NCI-H526 (cell line): ENCODE results near the gene OAS3.

Experiments
- DNase-seq, 2 experiments: peaks; one replicate each; lab custom pipeline; 2025; lab: John Stamatoyannopoulos, UW

The OAS3 gene

GRCh38 chr12:112961536-112961935, 23.3 kb downstream of the OAS3 start:
- DNase-seq: no peak

- DNase-seq: no peak
Observed at GRCh38 chr12:112962561-112962960, 24.3 kb downstream of the OAS3 start.

GRCh38 chr12:112963227-112963861, 25.1 kb downstream of the OAS3 start:
- DNase-seq: no peak

- DNase-seq: no peak
Observed at GRCh38 chr12:112964067-112964670, 25.9 kb downstream of the OAS3 start.

GRCh38 chr12:112964915-112965314, 26.6 kb downstream of the OAS3 start:
- DNase-seq: no peak

- no peak for DNase-seq
Observed at GRCh38 chr12:112965643-112966042, 27.4 kb downstream of the OAS3 start.

GRCh38 chr12:112967306-112967705, 29.0 kb downstream of the OAS3 start:
- no peak for DNase-seq

GRCh38 chr12:112967858-112968257, 29.6 kb downstream of the OAS3 start:
- DNase-seq: no peak

GRCh38 chr12:112969547-112970306, 31.5 kb downstream of the OAS3 start:
- no peak for DNase-seq

- DNase-seq: no peak
Observed at GRCh38 chr12:112970391-112970790, 32.1 kb downstream of the OAS3 start.

GRCh38 chr12:112971248-112971647, 33.0 kb downstream of the OAS3 start:
- DNase-seq: no peak

GRCh38 chr12:112973011-112973735, 34.9 kb downstream of the OAS3 start:
- DNase-seq: no peak

- DNase-seq: no peak
Observed at GRCh38 chr12:112973818-112974231, 35.6 kb downstream of the OAS3 start.

GRCh38 chr12:112974904-112975303, 36.6 kb downstream of the OAS3 start:
- DNase-seq: no peak

GRCh38 chr12:112977139-112977538, 38.9 kb downstream of the OAS3 start:
- no peak for DNase-seq

- DNase-seq: no peak
Observed at GRCh38 chr12:112977641-112978040, 39.4 kb downstream of the OAS3 start.

GRCh38 chr12:112978163-112979040, 40.1 kb downstream of the OAS3 start, which contains the start of gene OAS2:
OAS2 (plus strand) TSS chr12:112978519; CDS start chr12:112978609, 90 bp downstream.
- DNase-seq: no peak

- DNase-seq: no peak
Observed at GRCh38 chr12:112979041-112979680, 40.9 kb downstream of the OAS3 start.

- DNase-seq: no peak
Observed at GRCh38 chr12:112980491-112981158, 42.4 kb downstream of the OAS3 start.

- DNase-seq: no peak
Observed at GRCh38 chr12:112985642-112986290, 47.5 kb downstream of the OAS3 start.
